Activated CD4-positive, alpha-beta T cell treated with anti-CD3 and anti-CD28 coated beads for 24 hours (primary cell): ENCODE data around the gene RANBP1.
A peak's percentile ranks its signal among the peaks of the same experiment; 100 is the strongest.

Experiments used
- DNase-seq, 2 donors: peaks; one replicate each; pipeline ENCODE4 v3.0.0-alpha.2; 2020; ENCODE audit warnings: low read depth in 2 of 2

The RANBP1 gene

DNA sequence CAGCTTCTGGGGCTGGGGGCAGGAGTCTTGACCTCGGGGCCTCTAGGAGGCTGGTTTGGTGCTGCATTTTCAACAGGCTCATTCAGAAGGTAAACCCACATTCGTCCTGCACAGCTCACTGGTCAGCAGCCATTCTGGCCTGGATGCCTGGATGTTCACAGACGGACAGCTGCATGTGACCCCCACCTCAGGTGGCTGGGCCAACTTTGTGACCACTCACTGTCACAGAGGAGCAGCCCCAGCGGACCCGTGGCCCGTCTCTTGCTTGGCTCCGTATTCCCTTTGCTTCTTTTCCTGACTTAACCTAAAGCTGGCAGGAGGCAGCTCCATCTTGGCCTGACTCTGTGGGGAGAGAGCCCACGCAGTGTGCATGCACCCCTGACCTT is 27.6 kb upstream of the RANBP1 start:
- DNase-seq: no peak

DNA sequence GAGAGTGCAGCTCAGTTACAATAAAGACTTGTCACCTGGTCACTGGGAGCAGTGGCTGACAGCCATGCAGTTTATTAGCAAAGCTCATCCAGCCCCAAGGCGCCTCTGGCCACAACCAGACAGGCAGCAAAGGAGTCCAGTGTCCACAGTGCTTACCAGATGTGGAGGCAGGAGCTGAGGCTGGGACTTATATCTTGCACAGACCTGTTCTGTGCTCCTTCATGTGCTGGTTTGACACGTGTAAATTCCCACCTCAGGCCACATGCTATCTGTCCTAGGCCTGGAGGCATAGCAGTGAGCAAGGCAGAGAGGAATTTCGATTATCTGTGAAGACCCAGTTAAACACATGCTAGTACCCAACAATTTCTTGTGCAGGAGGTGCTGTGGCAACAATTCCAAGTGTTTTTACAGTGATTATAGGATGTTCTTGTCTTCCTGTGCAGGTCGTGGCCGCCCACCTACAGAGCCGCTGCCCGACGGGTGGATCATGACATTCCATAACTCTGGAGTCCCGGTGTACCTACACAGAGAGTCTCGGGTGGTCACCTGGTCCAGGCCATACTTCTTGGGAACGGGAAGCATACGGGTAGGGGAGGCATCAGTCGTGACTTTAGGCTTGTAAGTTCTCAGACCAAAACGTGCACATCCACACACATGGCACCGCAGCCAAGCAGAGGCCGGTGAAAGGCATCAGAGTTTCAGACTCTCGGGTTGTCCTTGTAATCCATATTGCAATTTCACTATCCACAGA is 26.5 kb upstream of the RANBP1 start:
- no peak for DNase-seq

DNA sequence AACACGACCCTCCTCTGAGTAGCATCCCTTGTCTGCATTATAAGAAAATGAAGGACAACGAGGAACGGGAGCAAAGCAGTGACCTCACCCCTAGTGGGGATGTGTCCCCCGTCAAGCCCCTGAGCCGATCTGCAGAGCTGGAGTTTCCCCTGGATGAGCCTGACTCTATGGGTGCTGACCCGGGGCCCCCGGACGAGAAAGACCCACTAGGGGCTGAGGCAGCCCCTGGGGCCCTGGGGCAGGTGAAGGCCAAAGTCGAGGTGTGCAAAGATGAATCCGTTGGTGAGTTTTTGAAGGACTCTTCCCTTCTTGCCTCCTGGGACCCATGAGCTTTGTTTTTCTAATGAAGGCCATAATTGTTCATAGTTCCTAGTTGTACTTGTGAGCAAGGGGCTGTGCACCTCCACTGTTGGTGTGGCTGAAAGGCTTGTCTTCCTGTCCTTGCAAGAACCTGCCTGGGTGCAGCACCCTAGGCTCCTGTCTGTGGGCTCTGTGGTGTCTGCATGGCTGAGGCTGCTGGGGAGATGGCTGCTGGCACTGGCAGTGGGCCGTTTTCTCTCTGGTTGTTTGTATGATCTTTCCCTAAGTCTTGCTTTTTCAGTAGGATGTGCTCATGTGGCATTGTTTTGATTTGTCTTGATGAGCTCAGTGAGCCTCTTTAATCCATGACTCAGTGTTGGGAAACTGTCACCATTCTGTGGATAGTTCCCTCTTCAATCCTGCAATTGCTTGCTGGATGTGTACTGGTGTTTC is 25.8 kb upstream of the RANBP1 start:
- no peak for DNase-seq

DNA sequence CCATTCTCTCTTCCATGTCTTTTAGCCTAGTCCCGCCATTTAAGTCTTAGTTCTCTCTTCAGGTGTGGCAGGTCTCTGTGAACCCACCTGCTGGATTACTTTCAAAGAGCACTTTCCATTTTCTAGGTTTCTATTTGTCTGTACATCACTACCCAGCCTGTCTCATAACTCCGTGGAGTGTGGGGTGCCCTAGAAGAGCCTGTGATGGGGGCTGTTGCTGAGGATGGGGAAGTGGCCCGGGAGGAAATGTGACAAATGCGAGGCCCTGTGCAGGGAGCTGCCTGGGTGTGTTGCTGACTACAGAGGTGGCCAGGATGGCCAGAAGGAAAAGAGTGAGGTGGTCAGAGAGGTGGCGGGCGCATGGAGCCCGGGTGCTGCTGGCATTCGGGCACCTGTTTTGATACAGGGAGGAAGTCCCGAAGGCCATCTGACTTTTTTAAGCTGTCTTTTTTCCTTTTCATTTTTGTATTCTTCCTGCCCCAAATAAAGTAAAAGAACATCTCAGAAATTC is 25.1 kb upstream of the RANBP1 start:
- no peak for DNase-seq

DNA sequence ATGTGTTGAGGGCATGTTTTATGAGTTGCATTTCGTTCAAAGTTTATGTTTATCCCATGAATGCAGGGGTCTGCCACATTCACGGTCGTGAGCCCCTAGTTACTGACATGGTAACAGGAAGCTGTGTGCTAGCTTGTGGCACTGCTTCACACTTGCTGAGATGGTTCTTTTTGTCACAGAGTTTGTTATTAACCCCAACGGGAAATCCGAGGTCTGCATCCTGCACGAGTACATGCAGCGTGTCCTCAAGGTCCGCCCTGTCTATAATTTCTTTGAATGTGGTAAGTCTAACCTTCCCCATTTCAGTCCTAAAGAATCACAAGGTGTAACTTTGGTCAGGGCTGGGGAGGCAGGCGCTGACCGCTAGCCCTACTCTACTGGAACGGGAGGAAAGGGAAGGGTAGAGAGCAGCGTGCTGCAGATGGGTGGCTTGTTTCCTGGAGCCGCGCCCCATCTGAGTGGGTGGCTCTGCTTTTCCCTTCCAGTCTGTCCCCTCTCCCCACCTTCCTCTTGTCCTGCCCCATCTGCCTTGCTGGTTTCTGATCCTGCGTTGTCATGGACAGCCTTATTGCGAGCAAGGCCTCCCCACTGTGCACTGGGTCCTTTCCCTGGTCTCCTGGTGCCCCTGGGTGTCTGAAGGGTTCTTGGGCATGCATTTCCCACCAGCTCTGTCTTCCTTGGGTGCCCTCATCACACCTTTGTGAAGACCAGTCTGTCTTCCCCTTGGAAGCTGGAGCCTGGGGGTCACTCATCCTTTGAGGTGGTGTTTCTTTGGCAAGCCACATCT is 24.0 kb upstream of the RANBP1 start:
- no peak for DNase-seq

DNA sequence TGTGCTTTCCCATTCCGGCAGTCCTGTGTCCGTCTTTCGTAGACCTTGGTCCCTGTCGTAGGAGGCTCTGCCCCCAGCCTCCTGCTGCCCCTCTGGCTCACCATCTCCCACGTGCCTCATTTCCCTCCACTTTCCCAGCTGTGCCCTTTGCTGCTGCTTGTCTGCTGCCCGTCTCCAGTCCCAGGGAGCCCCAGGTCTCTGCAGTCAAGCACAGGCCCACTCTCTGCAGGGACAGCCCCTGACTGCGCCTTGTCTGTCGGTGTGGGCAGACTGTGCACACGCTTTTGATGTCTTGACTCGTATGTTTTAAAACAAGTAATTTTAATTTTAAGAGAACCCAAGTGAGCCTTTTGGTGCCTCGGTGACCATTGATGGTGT is 23.4 kb upstream of the RANBP1 start:
- DNase-seq: no peak

DNA sequence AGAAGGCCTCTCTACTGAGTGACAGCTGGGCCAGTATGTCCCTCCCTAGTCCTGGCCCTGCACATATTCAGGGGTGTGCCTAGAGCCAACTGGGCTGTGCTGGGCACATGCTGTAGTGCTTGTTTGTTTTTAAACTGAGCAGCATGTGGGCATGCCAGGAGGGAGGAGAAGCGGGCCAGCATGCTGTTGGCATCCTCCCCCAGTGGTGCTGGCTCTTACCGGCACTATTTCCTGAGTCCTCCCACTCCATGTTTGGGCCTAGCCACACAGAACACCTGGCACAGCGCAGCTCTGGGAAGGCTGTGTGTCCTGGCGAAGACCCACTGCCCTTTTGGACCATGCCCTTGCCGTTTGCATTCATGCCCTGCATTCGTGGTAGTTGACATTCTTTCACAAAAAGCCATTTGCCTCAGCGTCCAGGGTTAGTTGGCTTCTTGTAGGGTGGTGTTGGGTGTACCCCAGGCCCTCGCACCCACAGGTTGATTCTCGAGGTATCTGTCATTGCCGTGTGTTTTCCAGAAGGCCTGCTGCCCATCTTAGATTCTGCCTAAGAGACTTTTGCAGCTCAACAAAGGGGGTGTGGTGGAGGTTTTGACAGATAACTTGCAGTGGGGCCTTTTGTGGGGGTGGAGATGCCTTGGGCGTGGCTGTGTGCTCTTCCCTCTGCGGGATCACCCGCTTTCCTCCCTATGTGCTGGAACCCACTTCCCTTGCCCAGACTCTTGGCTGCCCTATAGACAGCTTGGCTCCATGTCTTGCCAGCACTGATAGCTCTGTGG is 22.3 kb upstream of the RANBP1 start:
- DNase-seq: no peak

DNA sequence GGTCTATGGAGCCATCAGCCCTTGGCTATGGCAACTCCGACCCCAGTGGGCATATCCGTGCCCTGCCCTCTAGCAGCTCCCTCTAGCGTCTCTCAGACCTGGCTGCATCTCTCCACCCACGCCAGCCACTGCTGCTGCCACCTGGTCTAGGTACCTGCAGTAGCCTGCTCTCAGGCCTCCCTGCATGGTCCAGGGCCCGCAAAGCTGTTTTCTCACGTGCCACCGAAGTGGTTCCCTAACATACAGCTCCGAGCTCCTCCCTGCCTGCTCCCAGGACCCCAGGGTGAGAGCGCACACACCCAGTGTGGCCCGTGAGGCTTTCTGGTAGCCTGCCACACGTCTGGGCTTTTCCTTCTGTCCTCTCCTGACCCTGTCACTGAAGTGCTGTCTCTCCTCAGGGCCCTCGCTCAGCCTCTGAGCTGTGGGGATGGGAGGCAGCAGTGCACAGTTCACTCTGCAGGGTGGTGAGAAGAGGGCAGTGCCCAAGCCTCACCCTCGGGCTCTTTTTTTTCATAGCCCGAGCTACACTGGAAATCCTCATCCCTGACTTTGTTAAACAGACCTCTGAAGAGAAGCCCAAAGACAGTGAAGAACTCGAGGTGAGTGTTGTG is 21.6 kb upstream of the RANBP1 start:
- no peak for DNase-seq

DNA sequence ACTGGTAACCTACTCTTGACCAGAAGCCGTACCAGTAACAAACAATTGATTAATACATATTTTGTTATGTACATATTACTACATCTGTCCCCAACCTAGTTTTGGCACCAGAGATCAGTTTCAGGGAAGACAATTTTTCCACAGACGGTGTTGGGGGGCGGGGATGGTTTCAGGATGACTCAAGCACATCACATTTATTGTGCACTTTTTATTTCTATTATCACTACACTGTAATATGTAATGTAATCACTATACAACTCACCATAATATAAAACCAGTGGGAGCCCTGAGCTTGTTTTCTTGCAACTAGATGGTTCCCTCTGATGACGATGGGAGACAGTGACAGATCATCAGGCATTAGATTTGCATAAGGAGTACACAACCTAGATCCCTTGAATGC is 20.4 kb upstream of the RANBP1 start:
- DNase-seq: peak in 1 of 2 donors; percentile 29

DNA sequence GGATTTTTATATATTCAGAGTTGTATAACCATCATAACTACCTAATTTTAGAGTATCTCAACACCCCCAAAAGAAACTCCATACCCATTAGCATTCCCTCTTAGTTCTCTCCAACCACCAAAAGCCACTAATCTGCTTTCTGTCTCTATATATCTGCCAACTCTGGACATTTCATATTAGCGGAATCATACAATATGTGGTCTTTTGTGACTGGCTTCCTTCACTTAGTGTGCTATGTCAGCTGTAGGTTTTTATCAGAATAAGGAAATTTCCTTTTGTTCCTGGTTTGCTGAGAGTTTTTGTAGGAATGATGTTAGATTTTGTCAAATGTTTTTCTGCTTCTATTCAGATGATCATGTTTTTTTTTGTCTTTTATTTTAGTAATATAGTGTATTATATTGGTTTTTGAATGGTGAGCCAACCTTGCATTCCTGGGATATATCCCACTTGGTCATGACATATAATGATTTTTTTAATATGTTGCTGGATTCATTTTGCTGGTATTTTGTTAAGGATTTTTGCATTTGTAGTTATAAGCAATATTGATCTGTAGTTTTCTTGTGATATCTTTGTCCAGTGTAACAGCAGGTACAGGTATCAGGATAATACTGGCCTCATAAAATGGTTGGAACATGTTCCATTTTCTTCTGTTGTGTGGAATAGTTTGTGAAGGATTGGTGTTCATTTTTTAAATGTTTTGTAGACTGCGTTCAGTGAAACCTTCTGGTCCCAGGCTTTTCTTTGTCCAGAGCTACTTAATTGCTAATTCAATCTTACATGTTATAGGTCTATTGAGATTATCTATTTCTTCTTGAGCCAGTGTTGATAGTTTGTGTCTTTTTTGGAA is 19.1 kb upstream of the RANBP1 start:
- DNase-seq: no peak

DNA sequence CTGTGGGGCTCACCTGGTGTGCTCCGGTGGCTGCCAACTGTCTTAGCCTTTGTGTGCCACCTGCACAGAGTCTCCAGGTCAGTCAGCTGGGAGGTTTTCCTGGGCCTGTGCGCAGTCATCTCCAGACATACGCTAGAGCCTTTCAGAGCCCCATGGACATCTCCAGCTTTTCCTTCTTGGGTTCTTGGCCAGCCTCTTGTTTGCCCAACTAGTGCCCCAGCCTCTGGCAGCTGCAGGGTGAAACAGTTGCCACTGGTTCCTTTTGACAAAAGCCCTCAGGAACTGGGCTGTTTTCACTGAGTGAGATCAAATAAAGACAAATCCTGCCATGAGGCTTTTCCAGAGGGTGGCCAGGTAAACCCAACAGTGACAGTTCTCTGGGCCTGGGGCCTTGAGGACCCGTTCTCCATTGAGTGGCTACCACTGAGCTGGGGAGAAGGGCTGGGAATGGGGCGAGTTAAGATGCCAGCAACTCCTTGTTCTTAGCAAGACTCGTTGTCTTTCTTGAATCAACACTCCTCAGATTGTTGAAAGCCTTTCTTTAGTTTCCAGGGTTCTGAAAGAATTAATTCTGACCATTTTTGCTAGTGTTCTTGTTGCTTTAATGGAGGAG is 16.7 kb upstream of the RANBP1 start:
- DNase-seq: no peak

DNA sequence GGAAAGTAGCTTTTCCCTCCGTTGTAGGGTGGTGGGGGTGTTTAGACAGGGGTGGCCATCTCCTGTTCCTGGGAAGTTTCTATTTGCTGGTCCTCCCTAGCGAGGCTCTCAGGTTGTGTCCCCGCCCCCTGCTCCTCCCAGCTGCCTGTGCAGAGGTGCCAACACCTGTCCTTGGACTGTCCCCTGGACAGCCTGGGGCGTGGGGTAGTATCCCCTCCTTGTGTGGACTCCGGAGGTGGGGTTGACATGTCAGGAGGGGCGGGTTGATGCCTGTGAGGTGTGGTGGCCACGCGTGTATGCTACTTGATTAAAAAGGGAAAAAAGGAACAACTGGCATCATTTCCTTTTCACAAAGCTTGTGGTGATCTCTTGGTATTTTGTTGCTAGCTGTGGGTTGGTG is 14.3 kb upstream of the RANBP1 start:
- DNase-seq: no peak

DNA sequence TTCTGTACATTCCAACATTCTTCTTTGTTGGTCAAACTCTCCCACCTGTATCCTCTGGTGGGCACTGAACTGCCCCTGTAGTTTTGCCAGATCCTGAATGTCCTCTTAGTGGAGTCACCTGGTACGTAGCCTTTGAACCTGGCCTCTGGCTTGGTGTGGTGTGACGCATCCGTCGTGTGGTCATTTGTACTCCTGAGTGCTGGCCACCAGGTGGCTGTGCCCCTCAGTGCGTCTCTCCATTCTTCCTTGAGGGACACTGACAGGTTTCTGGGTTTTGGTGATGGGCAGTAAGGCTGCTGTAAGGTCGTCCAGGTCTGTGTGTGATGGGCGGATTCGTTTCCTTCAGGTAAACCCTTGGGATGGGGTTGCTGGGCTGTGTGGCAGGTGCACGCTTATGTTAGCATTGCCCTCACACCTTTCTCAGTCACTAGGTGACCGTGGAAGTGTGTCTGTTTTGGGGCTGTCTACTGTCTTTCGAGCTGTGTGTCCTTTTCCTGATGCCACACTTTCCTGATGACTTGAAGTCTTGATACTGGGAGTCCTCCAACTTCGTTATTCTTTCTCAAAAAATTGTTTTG is 13.6 kb upstream of the RANBP1 start:
- no peak for DNase-seq

DNA sequence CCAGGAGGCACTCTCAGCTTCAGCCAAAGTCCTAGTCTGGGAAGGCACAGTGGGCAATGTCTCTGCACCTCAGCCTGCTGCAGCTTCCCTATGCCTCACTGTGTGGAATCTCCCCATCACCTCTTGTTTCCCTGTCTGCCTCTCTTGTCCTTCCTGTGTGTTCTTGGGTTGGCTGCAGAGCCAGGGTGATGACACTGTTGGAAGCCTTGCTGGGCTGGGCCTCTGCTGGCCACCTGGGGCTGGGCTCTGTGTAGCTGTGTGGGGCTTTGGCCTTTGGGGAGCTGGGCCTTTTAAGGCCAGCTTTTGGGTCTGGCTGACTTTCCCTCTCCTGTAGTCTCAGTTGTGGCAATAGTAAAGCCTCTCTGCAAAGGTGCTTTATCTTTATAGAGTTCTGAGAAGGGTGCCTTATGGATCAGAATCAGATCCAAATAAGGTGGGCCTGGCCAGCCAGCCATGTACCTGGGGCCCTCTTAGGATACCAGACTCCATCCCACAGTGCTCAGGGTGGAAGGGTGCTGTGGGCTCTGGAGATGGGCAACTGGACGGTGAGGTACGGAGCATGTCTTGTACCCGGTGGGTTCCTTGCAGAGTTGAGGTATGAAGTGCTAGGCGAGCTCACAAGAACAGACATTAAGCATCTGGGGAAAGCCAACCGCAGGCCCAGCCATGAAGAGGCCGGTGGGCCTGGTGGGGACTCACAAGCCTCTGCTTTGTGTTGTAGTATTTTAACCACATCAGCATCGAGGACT is 10.3 kb upstream of the RANBP1 start:
- DNase-seq: no peak

DNA sequence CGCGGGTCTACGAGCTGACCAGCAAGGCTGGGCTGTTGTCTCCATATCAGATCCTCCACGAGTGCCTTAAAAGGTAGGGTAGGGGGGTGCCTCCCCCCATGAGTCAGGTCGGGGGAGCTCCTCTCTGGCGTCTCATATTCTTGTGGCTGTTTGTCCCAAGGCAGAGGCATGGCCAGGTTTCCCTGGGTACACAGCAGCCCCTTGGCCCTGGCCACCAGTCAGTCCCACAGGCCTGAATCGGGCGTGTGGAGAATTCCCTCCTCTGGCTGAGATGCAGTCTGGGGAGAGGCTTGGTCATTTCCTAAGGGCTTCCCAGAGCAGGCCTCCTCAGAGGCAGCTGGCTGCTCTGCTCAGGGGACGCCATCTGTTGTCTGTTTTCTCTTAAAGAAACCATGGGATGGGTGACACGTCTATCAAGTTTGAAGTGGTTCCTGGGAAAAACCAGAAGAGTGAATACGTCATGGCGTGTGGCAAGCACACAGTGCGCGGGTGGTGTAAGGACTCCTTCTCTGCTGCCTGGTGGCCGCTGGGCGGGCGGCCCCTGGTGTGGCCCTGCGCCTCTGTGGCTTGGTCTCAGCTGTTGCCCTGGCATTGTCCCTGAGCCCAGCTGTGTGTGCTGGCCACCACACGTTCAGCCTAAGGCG is 9.6 kb upstream of the RANBP1 start:
- DNase-seq: no peak

DNA sequence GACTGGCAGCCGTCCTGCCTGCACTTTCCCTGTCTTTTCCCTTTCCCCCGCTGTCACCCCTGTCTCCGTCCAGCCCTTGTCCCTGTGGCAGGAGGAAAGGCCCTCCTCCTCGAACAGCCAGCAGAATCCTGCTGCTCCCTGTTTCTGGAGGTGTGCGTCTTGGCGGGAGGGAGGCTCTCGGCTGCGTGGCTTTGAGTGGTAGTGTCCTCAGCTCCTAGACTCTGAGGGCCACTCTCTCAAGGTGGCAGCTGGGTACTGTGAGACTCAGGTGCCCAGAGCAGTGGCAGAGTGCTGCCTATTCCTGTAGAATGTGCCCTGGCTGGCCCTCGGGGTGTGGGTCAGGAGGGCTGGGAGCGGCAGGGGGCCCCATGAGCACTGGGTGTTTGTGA is 9.1 kb upstream of the RANBP1 start:
- DNase-seq: no peak

DNA sequence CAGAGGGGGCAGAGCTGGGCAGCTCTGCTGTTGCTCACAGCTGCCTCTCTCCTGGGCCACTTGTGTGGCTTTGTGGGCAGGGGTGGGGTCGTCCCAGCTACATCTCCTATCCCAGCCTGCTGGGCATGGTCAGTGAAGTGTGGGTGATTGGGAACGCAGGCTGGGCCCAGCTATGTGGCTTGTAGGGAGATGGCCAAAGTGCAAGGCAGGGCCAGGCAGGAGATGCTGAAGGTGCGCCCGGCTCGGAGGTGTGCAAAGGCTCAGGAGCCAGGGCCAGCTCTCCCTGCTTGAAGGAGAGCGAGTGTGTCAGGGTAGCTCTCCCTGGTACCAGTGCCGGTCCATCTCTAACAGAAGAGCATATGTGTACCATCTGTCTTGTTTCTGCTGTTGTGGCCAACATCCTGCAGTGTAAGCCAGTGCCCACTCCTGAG is 8.4 kb upstream of the RANBP1 start:
- DNase-seq: no peak
